Fibroblast of lung (primary cell): ENCODE measurements around the gene PTRH1. TPM values are rescaled to one million over a fixed set of nuclear protein-coding genes. Genes with fewer than 3 reads are reported as not detected.
A peak's percentile ranks its signal among the peaks of the same experiment; 100 is the strongest.

ENCODE experiments used
- DNase-seq, 2 donors: peaks; one replicate each; pipeline versions ENCODE4 v3.0.0 to v3.0.0-alpha.2; 2010; ENCODE audit warnings: low read depth in 2 of 2
- H2AFZ ChIP-seq: 2 replicates; pipeline ENCODE4 v1.5.1; 2012; ENCODE audit warnings: low read length, control low read depth, inconsistent platforms
- H3K27ac ChIP-seq: 2 replicates; pipeline ENCODE4 v1.5.1; 2011; ENCODE audit warnings: low read length, control low read depth; ENCODE audit not compliant: insufficient read depth
- H3K27me3 ChIP-seq: 2 replicates; pipeline ENCODE4 v1.5.1; 2011; ENCODE audit warnings: mild to moderate bottlenecking, low read length; ENCODE audit not compliant: control insufficient read depth, insufficient read depth
- H3K36me3 ChIP-seq: 2 replicates; pipeline ENCODE4 v1.5.1; 2011; ENCODE audit warnings: low read length; ENCODE audit not compliant: control insufficient read depth, insufficient read depth
- H3K4me1 ChIP-seq: 2 replicates; pipeline ENCODE4 v1.5.1; 2011; ENCODE audit warnings: low read length; ENCODE audit not compliant: control insufficient read depth, insufficient read depth; ENCODE audit errors: extremely low read depth
- H3K4me2 ChIP-seq: 2 replicates; pipeline ENCODE4 v1.5.1; 2011; ENCODE audit warnings: low read length, control low read depth; ENCODE audit not compliant: insufficient read depth; ENCODE audit errors: extremely low read depth
- H3K4me3 ChIP-seq, 4 experiments: fragments of 200-600 bp in 1 of 4; sonication (generic) in 1 of 4; replicated peaks in 1 of 4; 2 replicates each; pipeline ENCODE4 v1.5.1; 2011 to 2016; ENCODE audit warnings: low read length in 4 of 4, low read depth in 3 of 4, mild to moderate bottlenecking in 3 of 4, control low read depth in 2 of 4, inconsistent platforms in 1 of 4, mixed read lengths in 1 of 4; ENCODE audit not compliant: insufficient read depth in 1 of 4; ENCODE audit errors: control extremely low read depth in 1 of 4
- H3K79me2 ChIP-seq: 2 replicates; pipeline ENCODE4 v1.5.1; 2012; ENCODE audit warnings: mild to moderate bottlenecking, low read length, inconsistent platforms; ENCODE audit not compliant: control insufficient read depth, insufficient read depth
- H3K9ac ChIP-seq: 2 replicates; pipeline ENCODE4 v1.5.1; 2011; ENCODE audit warnings: mild to moderate bottlenecking, low read length, control low read depth; ENCODE audit not compliant: insufficient read depth
- H3K9me3 ChIP-seq: 2 replicates; pipeline ENCODE4 v1.5.1; 2012; ENCODE audit warnings: low read depth, low read length; ENCODE audit not compliant: control insufficient read depth, insufficient read depth
- H4K20me1 ChIP-seq: 2 replicates; pipeline ENCODE4 v1.5.1; 2011; ENCODE audit warnings: low read length; ENCODE audit not compliant: control insufficient read depth, insufficient read depth; ENCODE audit errors: extremely low read depth
- EZH2 ChIP-seq: IDR thresholded peaks from 2 replicates; pipeline ENCODE4 v1.5.1; 2012; ENCODE audit warnings: low read length, control low read depth, mild to moderate bottlenecking; ENCODE audit errors: missing control alignments
- polyA plus RNA-seq, 2 donors: library from polyadenylated mRNA; depleted of rRNA in 1 of 2; stranded (reverse) in 1 of 2; unstranded in 1 of 2; fragments of >200 nt; gene quantifications; 2 replicates each; pipeline ENCODE4 v1.2.1, GENCODE V29; 2011 to 2012; ENCODE audit warnings: missing spikeins in 1 of 2
- total RNA-seq: library from RNA; depleted of rRNA; stranded (reverse); fragments of >200 nt; gene quantifications from 2 replicates; pipeline ENCODE4 v1.2.1, GENCODE V29; 2014
- TF ChIP-seq, protein P1 (sequence below), 2 donors: IDR thresholded peaks in 1 of 2; conservative IDR thresholded peaks in 1 of 2; 1 replicate in 1 of 2; 2 replicates in 1 of 2; pipeline ENCODE4 v1.5.1; 2011 to 2012; ENCODE audit warnings: low read length in 2 of 2, control low read depth in 1 of 2, inconsistent platforms in 1 of 2, low read depth in 1 of 2, mild to moderate bottlenecking in 1 of 2

Gene PTRH1
- total and polyA plus RNA-seq, 2 donors (not counting 1 experiment from before 2014, with no cell fraction given), result 4.9 to 26.1 TPM

DNA sequence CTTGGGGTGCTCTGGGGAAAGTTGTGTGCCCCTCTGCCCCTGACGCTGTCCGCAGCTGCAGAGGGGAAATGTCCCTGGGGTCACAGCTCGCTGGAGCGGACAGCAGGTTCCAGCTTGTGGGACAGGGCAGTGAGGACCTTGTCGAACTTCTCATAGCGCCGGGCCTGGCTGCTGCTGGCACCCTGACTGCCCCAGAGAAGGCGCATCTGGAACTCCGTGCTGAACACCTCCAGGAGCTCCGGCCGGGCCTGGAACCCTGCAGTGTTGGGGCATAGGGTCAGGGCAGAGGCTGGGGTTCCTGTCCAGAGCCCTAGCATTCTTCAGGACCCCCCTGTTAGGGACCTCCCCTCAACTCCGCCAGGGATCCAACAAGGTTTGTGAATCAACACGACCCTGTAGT, 23.2 kb upstream of the PTRH1 start:
- Histone ChIP-seq H3K36me3 (no peaks in the 10 kb centered on the region), H2AFZ (no peak overlapping the region), H3K4me3 (no peak overlapping the region), H3K9ac (no peak overlapping the region), H3K9me3 (no peaks in the 10 kb centered on the region), H3K79me2 (no peaks in the 10 kb centered on the region), H3K27me3 (no peaks in the 10 kb centered on the region), H3K27ac (no peak overlapping the region), H4K20me1 (no peaks in the 10 kb centered on the region), H3K4me1 (peaks cover 17% of the 10 kb centered on the region), H3K4me2 (no peak overlapping the region)
- DNase-seq, result no peak
- TF ChIP-seq EZH2, result no peak
- TF ChIP-seq, protein P1, sequence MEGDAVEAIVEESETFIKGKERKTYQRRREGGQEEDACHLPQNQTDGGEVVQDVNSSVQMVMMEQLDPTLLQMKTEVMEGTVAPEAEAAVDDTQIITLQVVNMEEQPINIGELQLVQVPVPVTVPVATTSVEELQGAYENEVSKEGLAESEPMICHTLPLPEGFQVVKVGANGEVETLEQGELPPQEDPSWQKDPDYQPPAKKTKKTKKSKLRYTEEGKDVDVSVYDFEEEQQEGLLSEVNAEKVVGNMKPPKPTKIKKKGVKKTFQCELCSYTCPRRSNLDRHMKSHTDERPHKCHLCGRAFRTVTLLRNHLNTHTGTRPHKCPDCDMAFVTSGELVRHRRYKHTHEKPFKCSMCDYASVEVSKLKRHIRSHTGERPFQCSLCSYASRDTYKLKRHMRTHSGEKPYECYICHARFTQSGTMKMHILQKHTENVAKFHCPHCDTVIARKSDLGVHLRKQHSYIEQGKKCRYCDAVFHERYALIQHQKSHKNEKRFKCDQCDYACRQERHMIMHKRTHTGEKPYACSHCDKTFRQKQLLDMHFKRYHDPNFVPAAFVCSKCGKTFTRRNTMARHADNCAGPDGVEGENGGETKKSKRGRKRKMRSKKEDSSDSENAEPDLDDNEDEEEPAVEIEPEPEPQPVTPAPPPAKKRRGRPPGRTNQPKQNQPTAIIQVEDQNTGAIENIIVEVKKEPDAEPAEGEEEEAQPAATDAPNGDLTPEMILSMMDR (conservative IDR thresholded peaks at IDR 0.05 in 1 of 2, IDR thresholded peaks at IDR 0.05 in 1 of 2; ENCODE audit: low read depth in 1 of 2, low read length in 2 of 2), result no peak

DNA sequence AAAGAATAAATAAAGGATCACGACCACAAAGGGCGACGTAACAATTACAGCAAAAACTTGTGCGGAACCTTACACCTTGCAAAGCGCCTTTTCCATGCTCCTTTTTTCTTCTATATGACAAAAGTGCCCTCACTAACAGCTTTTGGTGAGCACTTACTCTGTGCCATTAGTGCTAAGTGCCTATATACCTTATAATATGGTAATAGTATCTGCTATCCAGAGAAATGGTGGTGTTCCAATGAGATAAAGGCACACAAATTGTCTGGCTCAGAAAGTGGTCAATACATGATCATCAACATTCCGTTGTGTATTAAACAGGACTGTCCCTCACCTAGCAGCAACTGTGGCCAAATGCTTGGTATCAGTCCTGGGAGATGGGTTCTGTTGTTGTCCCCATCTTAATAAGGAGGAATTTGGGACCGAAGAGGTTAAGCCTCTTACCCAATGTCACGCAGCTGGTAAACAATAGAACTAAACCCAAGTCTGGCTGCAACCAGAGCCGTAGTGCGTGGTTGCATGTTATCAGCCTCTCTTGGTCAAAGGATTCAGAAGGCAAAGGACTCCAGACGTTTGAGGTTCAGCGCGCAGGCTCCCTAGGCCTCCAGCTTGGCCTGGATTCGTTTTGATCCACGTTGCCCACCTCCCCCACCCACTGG, 20.2 kb upstream of the PTRH1 start:
- Histone ChIP-seq H4K20me1 (no peaks in the 10 kb centered on the region), H3K4me2 (peak overlapping the region; percentile 54), H3K9ac (peak overlapping the region; percentile 20), H3K9me3 (no peaks in the 10 kb centered on the region), H3K27ac (peak overlapping the region; percentile 57), H3K36me3 (peaks cover 3% of the 10 kb centered on the region), H3K27me3 (no peaks in the 10 kb centered on the region), H3K79me2 (no peaks in the 10 kb centered on the region), H2AFZ (no peak overlapping the region), H3K4me1 (peaks cover 17% of the 10 kb centered on the region), H3K4me3 (no peak overlapping the region)
- TF ChIP-seq, protein P1 (conservative IDR thresholded peaks at IDR 0.05 in 1 of 2, IDR thresholded peaks at IDR 0.05 in 1 of 2; ENCODE audit: low read depth in 1 of 2, low read length in 2 of 2), result no peak
- TF ChIP-seq EZH2, result no peak
- no peak for DNase-seq

DNA sequence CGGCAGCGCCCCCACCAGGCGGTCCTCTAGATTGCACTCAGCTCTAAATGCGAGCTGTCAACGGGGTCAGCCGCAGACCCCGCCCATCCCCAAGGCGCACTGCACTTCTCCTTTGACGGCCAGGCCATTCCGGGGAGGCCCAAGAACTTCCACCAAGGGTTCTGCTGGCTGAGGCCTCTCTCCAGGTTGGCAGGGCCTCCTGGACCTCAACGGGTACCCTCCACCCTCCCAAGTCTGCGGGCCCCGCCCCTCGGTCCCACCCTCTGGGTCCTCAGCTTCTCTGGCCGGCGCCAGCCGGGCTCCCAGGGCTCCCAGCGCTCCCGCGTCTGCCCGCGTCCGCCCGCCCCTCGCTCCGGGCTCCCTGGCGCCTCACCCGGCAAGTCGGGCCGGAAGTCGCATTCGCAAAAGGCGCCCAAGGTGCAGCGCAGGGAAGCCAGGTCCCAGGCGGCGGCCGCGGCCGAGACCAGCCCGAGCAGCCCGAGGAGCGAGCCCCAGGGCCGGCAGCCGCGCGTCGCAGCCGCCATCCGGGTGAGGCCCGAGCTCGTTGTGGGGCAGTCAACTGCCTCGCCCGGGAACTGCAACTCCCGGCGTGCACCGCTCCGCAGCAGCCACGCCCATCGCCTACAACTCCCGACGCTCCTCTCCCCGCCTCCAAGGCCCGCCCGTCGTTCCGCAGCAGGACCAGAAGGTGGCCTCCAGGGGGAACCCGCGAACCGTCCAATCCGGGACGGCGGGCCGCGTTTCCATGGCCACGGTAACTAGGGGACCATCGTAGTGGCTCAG, 19.5 kb upstream of the PTRH1 start, which contains the start of gene TOR2A:
Gene TOR2A, minus strand, starts transcription at position 548 of the 783 bp plus-strand sequence. Its CDS starts 24 bp downstream, at position 524.
- Histone ChIP-seq H3K4me3 (peak within 1 kb of the TSS; percentile 65 to 76 (median 66)), H3K27ac (peak within 1 kb of the TSS; percentile 81), H3K27me3 (no peaks in the 10 kb centered on the region), H3K4me1 (peaks cover 12% of the 10 kb centered on the region), H3K36me3 (peaks cover 3% of the 10 kb centered on the region), H3K9me3 (no peaks in the 10 kb centered on the region), H2AFZ (peak within 1 kb of the TSS; percentile 71), H3K79me2 (no peaks in the 10 kb centered on the region), H4K20me1 (no peaks in the 10 kb centered on the region), H3K9ac (peak within 1 kb of the TSS; percentile 87), H3K4me2 (peak within 1 kb of the TSS; percentile 98)
- DNase-seq, result peak; percentile 93 to 96
- TF ChIP-seq, protein P1 (conservative IDR thresholded peaks at IDR 0.05 in 1 of 2, IDR thresholded peaks at IDR 0.05 in 1 of 2; ENCODE audit: low read depth in 1 of 2, low read length in 2 of 2), result peak; percentile 81 to 84
- no peak for TF ChIP-seq EZH2
